ENCODE data around the gene MNS1.
"Not testable (repeated sequence)": the region's sequence is repeated elsewhere in the genome, so short reads cannot be mapped to it uniquely, and the experiment has no call there.

MNS1 gene

GRCh38 chr15:56440214-56440770, 24.6 kb downstream of the MNS1 start:
- DNase-seq (ENCODE audit: low spot score): peak; percentile 8
- POLR2A ChIA-PET (ENCODE audit: low non-redundant PET): no interaction called here
- TF ChIP-seq CTCF (conservative IDR thresholded peaks at IDR 0.05; ENCODE audit: low read depth): no peak
- CTCF ChIA-PET: interaction anchor here (0.8 to 1.5 kb wide), 2 partner anchors 158 to 191 kb away, joined by 3 to 4 read pairs; no protein-coding TSS in a partner anchor
- H3K27ac ChIP-seq: no peak overlapping the region

GRCh38 chr15:56432304-56432703, 32.6 kb downstream of the MNS1 start:
- H3K27ac ChIP-seq: no peak overlapping the region
- TF ChIP-seq CTCF (conservative IDR thresholded peaks at IDR 0.05; ENCODE audit: low read depth): no peak
- no peak for DNase-seq (ENCODE audit: low spot score)
- ChIA-PET CTCF (no interaction called here), POLR2A (ENCODE audit: low non-redundant PET) (no interaction called here)

- peak; percentile 42 for DNase-seq (ENCODE audit: low spot score)
- ChIA-PET CTCF (interaction anchor here (0.6 to 2.4 kb wide), 11 partner anchors 11 to 541 kb away, joined by 3 to 13 read pairs (median 4); no protein-coding TSS in a partner anchor), POLR2A (ENCODE audit: low non-redundant PET) (no interaction called here)
- no peak overlapping the region for H3K27ac ChIP-seq
- peak; percentile 79 for TF ChIP-seq CTCF (conservative IDR thresholded peaks at IDR 0.05; ENCODE audit: low read depth)
These were observed 36.0 kb downstream of the MNS1 start for GRCh38 chr15:56428821-56429458.

GRCh38 chr15:56425976-56426375, 39.0 kb downstream of the MNS1 start:
- ChIA-PET CTCF (interaction anchor here (0.6 kb wide), 1 partner anchor 669 kb away, joined by 3 read pairs; no protein-coding TSS in a partner anchor), POLR2A (ENCODE audit: low non-redundant PET) (no interaction called here)
- no peak overlapping the region for H3K27ac ChIP-seq
- TF ChIP-seq CTCF (conservative IDR thresholded peaks at IDR 0.05; ENCODE audit: low read depth): no peak
- DNase-seq (ENCODE audit: low spot score): no peak

GRCh38 chr15:56425276-56425675, 39.7 kb downstream of the MNS1 start:
- no peak for DNase-seq (ENCODE audit: low spot score)
- no peak overlapping the region for H3K27ac ChIP-seq
- POLR2A ChIA-PET (ENCODE audit: low non-redundant PET): interaction anchor here (0.5 kb wide), 1 partner anchor 173 kb away, joined by 5 read pairs; no protein-coding TSS in a partner anchor
- TF ChIP-seq CTCF (conservative IDR thresholded peaks at IDR 0.05; ENCODE audit: low read depth): no peak
- CTCF ChIA-PET: interaction anchor here (0.7 kb wide), 1 partner anchor 58 kb away, joined by 3 read pairs; no protein-coding TSS in a partner anchor

- POLR2A ChIA-PET (ENCODE audit: low non-redundant PET); DNase-seq (ENCODE audit: low spot score); CTCF ChIA-PET; H3K27ac ChIP-seq: not testable (repeated sequence)
These were observed 51.7 kb downstream of the MNS1 start for GRCh38 chr15:56413114-56413733.

Measured in RWPE1 (cell line).